ENCODE results near the gene CTNNA3.

The CTNNA3 gene

DNA sequence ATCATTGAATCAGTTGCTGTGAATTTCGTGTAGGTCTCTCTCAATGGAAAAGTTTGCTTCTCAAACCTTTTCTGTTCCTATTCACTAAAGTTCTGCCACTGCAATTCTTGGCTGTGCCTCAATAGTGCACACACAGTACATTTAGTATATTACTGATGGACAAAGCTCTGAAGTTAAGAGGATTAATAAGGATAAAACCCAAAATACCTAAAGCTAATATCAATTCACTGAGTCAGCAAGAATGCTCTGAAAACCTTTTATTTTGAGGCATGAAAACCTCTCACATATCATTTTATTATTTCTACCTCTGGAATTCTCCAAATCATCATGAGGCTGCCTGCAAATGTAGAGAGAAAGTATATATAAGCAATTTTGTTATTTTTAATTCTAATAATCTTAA is 1403.5 kb downstream of the CTNNA3 start:
- Histone ChIP-seq H3K9me3 (ENCODE audit: control insufficient read depth, insufficient read depth, low read length) (no peaks in the 10 kb centered on the region), H3K36me3 (ENCODE audit: insufficient read depth, low read length) (no peaks in the 10 kb centered on the region), H3K9ac (ENCODE audit: low read depth, low read length) (no peak overlapping the region), H3K4me1 (ENCODE audit: insufficient read depth, low read length) (no peaks in the 10 kb centered on the region)

DNA sequence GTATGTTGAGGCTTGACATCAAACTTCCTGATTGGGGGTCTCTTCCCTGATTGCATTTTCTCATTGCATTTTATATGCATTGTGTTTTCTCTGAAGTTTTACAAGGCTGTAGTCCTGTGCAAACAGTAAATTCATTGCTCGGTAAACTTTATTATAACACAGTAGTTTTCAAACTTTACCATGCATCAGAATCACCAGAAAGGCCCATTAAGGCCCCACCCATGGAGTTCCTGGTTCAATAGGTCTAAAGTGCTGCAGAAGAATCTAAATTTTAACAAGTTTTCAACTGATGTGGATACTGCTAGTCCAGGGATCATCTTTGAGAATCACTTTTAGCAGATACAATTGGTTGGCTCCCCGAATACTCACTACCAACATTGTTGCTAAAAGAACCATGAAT is 1404.9 kb downstream of the CTNNA3 start:
- H3K36me3 ChIP-seq (ENCODE audit: insufficient read depth, low read length) = no peaks in the 10 kb centered on the region
- no peak overlapping the region for H3K9ac ChIP-seq (ENCODE audit: low read depth, low read length)
- no peaks in the 10 kb centered on the region for H3K9me3 ChIP-seq (ENCODE audit: control insufficient read depth, insufficient read depth, low read length)
- no peaks in the 10 kb centered on the region for H3K4me1 ChIP-seq (ENCODE audit: insufficient read depth, low read length)

DNA sequence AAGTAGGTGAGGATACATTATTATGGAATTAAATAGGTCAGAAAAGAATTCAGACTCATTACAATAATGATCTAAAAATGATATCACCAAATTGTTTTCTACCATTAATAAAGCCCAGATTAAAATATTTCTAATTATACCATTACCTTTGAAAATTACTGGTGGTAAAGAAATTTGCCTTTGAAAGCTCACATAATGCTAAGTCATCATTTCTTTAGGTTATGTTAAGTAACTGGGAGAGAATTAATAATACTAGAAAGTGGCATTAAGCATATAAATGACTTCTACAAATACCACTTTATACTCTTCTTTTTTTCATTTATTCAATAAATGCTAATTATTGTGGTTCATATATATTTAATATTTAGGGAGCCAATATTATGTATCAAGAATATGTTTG is 1411.4 kb downstream of the CTNNA3 start:
- Histone ChIP-seq H3K9me3 (ENCODE audit: control insufficient read depth, insufficient read depth, low read length) (no peaks in the 10 kb centered on the region), H3K4me1 (ENCODE audit: insufficient read depth, low read length) (no peaks in the 10 kb centered on the region), H3K36me3 (ENCODE audit: insufficient read depth, low read length) (no peaks in the 10 kb centered on the region), H3K9ac (ENCODE audit: low read depth, low read length) (no peak overlapping the region)

DNA sequence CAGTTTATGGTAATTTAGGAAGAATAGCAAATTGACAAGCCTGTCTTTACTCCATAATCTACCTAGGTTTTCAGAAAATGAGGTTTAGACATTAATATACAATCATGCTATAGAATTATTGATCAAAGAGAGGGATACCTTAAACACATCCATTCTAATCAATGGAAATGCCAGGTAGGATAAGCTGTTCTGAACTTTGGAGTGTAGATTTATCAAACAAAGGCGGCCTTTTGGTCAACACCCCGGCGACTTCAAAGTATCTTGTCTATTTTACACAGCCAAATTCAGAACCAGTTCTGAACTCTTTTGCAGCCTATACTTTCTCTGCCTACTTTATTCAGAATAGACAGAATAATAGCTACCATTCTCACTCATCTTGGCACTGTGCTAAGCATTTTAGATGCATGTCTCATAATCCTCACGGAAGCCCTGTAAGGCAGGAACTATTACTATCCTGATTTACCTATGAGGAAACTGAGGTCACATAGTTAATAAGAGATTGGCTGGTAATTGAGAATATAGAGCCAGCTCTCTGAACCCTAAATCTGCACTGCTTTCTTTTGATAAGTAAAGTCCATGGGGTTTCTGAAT is 1412.0 kb downstream of the CTNNA3 start:
- Histone ChIP-seq H3K36me3 (ENCODE audit: insufficient read depth, low read length) (no peaks in the 10 kb centered on the region), H3K9me3 (ENCODE audit: control insufficient read depth, insufficient read depth, low read length) (no peaks in the 10 kb centered on the region), H3K4me1 (ENCODE audit: insufficient read depth, low read length) (no peaks in the 10 kb centered on the region), H3K9ac (ENCODE audit: low read depth, low read length) (no peak overlapping the region)

DNA sequence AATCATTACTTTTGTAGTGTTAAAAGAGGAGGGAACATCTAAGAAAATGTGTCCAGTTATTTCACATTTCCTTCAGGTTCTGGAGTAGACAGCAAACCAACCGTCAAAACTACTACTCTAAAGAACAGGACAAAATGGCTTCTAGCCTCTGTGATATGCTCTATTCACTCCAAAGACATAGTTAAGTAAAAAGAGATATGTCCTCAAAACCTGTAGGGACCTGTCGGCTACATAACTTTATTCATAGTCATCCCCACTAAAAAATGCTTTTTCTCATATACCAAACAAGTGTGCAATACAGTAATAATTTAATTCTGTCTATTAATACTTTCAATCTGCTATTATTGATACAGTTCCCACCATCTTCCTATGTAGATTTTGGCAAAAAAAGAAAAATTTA is 1412.9 kb downstream of the CTNNA3 start:
- Histone ChIP-seq H3K36me3 (ENCODE audit: insufficient read depth, low read length) (no peaks in the 10 kb centered on the region), H3K9me3 (ENCODE audit: control insufficient read depth, insufficient read depth, low read length) (no peaks in the 10 kb centered on the region), H3K4me1 (ENCODE audit: insufficient read depth, low read length) (no peaks in the 10 kb centered on the region)

GRCh38 chr10:66281327-66281726 is 1414.7 kb downstream of the CTNNA3 start:
- Histone ChIP-seq H3K9me3 (ENCODE audit: control insufficient read depth, insufficient read depth, low read length) (no peaks in the 10 kb centered on the region), H3K4me1 (ENCODE audit: insufficient read depth, low read length) (no peaks in the 10 kb centered on the region), H3K9ac (ENCODE audit: low read depth, low read length) (no peak overlapping the region), H3K36me3 (ENCODE audit: insufficient read depth, low read length) (no peaks in the 10 kb centered on the region)

More for the DNA sequence above, 1412.9 kb downstream of the CTNNA3 start:
- no peak overlapping the region for H3K9ac ChIP-seq (ENCODE audit: low read depth, low read length)

DNA sequence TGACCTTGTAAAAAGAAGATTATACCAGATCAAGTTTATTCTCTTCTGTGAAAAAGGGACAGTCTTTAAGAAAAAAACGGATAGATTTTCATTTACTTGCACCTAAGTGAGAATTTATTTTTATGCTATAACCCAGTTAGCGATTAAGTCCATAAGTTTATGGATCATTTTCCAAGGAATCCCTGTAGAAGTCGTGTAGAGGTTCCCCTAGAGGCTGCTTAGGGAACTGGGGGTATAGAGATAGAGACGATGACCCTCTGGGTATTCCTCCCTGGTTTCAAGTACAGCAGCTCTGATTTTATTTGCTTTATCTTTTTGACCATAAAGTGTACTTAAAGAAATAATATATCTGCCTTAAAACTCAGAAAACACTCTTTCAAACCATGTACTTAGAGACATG is 1418.5 kb downstream of the CTNNA3 start:
- Histone ChIP-seq H3K9me3 (ENCODE audit: control insufficient read depth, insufficient read depth, low read length) (no peaks in the 10 kb centered on the region), H3K4me1 (ENCODE audit: insufficient read depth, low read length) (no peaks in the 10 kb centered on the region)

DNA sequence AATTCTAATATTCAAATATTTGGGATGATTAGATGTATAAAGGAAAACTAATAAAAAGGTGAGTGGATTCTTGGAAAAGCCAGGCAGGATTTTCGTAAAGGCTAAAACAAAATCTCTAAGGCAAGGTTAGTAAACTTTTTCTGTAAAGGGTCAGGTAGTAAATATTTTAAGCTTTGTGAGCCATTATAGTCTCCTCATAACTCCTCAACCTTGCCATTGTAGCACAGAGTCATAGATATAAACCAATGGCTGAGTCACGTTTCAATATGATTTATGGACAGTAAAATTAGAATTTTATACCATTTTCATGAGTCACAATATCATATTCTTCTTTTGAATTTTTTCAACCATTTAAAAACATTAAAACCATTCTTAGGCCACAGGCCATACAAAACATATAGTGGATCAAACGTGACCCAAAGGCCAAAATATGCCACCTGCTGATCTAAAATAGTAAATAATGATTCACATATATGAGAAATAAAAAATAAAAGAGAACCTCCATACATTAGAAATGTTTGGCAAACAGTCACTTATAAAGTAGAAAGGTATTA is 1422.0 kb downstream of the CTNNA3 start:
- Histone ChIP-seq H3K9ac (ENCODE audit: low read depth, low read length) (no peak overlapping the region), H3K36me3 (ENCODE audit: insufficient read depth, low read length) (no peaks in the 10 kb centered on the region), H3K9me3 (ENCODE audit: control insufficient read depth, insufficient read depth, low read length) (no peaks in the 10 kb centered on the region), H3K4me1 (ENCODE audit: insufficient read depth, low read length) (no peaks in the 10 kb centered on the region)

More for the DNA sequence above, 1418.5 kb downstream of the CTNNA3 start:
- H3K9ac ChIP-seq (ENCODE audit: low read depth, low read length) = no peak overlapping the region
- H3K36me3 ChIP-seq (ENCODE audit: insufficient read depth, low read length) = no peaks in the 10 kb centered on the region

GRCh38 chr10:66265398-66265797 is 1430.6 kb downstream of the CTNNA3 start:
- H3K9me3 ChIP-seq (ENCODE audit: control insufficient read depth, insufficient read depth, low read length) = no peaks in the 10 kb centered on the region
- no peaks in the 10 kb centered on the region for H3K36me3 ChIP-seq (ENCODE audit: insufficient read depth, low read length)
- no peak overlapping the region for H3K9ac ChIP-seq (ENCODE audit: low read depth, low read length)
- H3K4me1 ChIP-seq (ENCODE audit: insufficient read depth, low read length) = no peaks in the 10 kb centered on the region; the same call in 1 of the 2 replicates

GRCh38 chr10:66259836-66260235 is 1436.2 kb downstream of the CTNNA3 start:
- H3K36me3 ChIP-seq (ENCODE audit: insufficient read depth, low read length) = no peaks in the 10 kb centered on the region; the same call in 1 of the 2 replicates
- no peaks in the 10 kb centered on the region; the same call in 1 of the 2 replicates for H3K4me1 ChIP-seq (ENCODE audit: insufficient read depth, low read length)
- no peak overlapping the region for H3K9ac ChIP-seq (ENCODE audit: low read depth, low read length)
- 0 out of 2 replicates have a peak, but pooled peaks cover 2% of the 10 kb centered on the region for H3K9me3 ChIP-seq (ENCODE audit: control insufficient read depth, insufficient read depth, low read length)

- H3K9me3 ChIP-seq (ENCODE audit: control insufficient read depth, insufficient read depth, low read length) = 0 out of 2 replicates have a peak, but pooled peaks cover 2% of the 10 kb centered on the region
- H3K9ac ChIP-seq (ENCODE audit: low read depth, low read length) = no peak overlapping the region
- H3K36me3 ChIP-seq (ENCODE audit: insufficient read depth, low read length) = no peaks in the 10 kb centered on the region; the same call in 1 of the 2 replicates
- no peaks in the 10 kb centered on the region; the same call in 1 of the 2 replicates for H3K4me1 ChIP-seq (ENCODE audit: insufficient read depth, low read length)
These were observed 1437.3 kb downstream of the CTNNA3 start for GRCh38 chr10:66258693-66259092.

DNA sequence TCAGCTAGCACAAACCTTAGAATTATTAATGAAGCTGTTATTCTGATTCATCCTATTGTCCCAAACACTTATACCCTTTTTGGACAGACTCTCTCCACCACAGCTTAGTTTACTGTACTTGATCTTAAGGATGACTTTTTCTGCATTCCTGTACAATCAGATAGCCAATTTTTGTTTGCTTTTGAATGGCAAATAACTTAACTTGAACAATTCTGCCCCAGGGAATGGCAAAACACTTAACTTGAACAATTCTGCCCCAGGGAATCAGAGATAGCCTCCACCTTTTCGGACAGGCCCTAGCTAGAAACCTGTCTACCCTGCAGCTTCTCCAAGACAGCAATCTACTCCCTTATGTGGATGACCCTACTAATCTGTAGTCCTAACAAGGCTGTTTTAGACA is 1438.2 kb downstream of the CTNNA3 start:
- no peak overlapping the region for H3K9ac ChIP-seq (ENCODE audit: low read depth, low read length)
- no peaks in the 10 kb centered on the region; the same call in 1 of the 2 replicates for H3K4me1 ChIP-seq (ENCODE audit: insufficient read depth, low read length)
- 0 out of 2 replicates have a peak, but pooled peaks cover 2% of the 10 kb centered on the region for H3K9me3 ChIP-seq (ENCODE audit: control insufficient read depth, insufficient read depth, low read length)
- no peaks in the 10 kb centered on the region; the same call in 1 of the 2 replicates for H3K36me3 ChIP-seq (ENCODE audit: insufficient read depth, low read length)

- H3K9me3 ChIP-seq (ENCODE audit: control insufficient read depth, insufficient read depth, low read length) = 0 out of 2 replicates have a peak, but pooled peaks cover 2% of the 10 kb centered on the region
- H3K4me1 ChIP-seq (ENCODE audit: insufficient read depth, low read length) = no peaks in the 10 kb centered on the region
- no peaks in the 10 kb centered on the region for H3K36me3 ChIP-seq (ENCODE audit: insufficient read depth, low read length)
- H3K9ac ChIP-seq (ENCODE audit: low read depth, low read length) = no peak overlapping the region
These were observed 1443.0 kb downstream of the CTNNA3 start for GRCh38 chr10:66252986-66253385.

- H3K9ac ChIP-seq (ENCODE audit: low read depth, low read length) = no peak overlapping the region
- no peaks in the 10 kb centered on the region for H3K36me3 ChIP-seq (ENCODE audit: insufficient read depth, low read length)
- no peaks in the 10 kb centered on the region; the same call in 1 of the 2 replicates for H3K9me3 ChIP-seq (ENCODE audit: control insufficient read depth, insufficient read depth, low read length)
- 0 out of 2 replicates have a peak, but pooled peaks cover 10% of the 10 kb centered on the region for H3K4me1 ChIP-seq (ENCODE audit: insufficient read depth, low read length)
These were observed 1449.8 kb downstream of the CTNNA3 start for GRCh38 chr10:66246177-66246576.

DNA sequence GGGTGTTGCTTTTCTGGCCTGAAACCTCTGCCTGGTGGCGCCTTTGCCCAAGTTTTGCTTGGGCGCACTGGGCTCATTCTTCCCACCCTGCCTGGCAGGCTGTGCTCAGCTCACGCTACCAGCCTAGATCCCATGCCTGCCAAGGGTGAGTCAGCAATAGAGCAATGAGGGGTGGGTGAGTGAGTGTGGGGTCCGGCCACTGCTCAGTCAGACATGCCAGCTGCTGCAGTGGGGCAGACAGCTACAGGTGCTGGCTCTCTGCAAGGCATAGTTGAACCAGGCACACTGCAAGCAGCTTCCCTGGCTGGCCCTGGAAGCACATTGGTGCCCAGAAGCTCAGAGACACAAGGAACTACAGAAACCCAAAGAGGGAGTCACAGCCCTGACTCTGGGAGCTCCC is 1451.0 kb downstream of the CTNNA3 start:
- Histone ChIP-seq H3K4me1 (ENCODE audit: insufficient read depth, low read length) (0 out of 2 replicates have a peak, but pooled peaks cover 10% of the 10 kb centered on the region), H3K36me3 (ENCODE audit: insufficient read depth, low read length) (no peaks in the 10 kb centered on the region), H3K9me3 (ENCODE audit: control insufficient read depth, insufficient read depth, low read length) (no peaks in the 10 kb centered on the region; the same call in 1 of the 2 replicates), H3K9ac (ENCODE audit: low read depth, low read length) (no peak overlapping the region)

All from ES-I3 (cell line).